Testis (tissue), 2 donors: ENCODE data around the gene TNNI3K.

ENCODE experiments used
- CTCF ChIP-seq, 3 experiments: fragments of 450-650 bp in 2 of 3; fragments of 200-600 bp in 1 of 3; sonication (generic) in 1 of 3; IDR thresholded peaks; one replicate each; pipeline ENCODE4 v1.5.1; 2016 to 2019; ENCODE audit warnings: antibody characterized with exemption in 3 of 3, mild to moderate bottlenecking in 2 of 3, moderate library complexity in 1 of 3
- POLR2A ChIP-seq: fragments of 450-650 bp; IDR thresholded peaks from one replicate; pipeline ENCODE4 v1.6.1; 2017; ENCODE audit warnings: antibody characterized with exemption, mild to moderate bottlenecking, moderate library complexity

GRCh38 chr1:74396462-74396861 lies 161.3 kb downstream of the TNNI3K start:
- no peak for TF ChIP-seq CTCF (IDR thresholded peaks at IDR 0.05)
- TF ChIP-seq POLR2A, result no peak
